Right cardiac atrium (tissue), 5 donors: ENCODE results near the gene GPR152. TPM values are rescaled to one million over a fixed set of nuclear protein-coding genes. Genes with fewer than 3 reads are reported as not detected.

Experiments
- ATAC-seq, 2 donors: fragments of 200-7000 bp; cut with Tn5 transposase; one replicate each; pipeline versions ENCODE4 v1.8.0 to v1.9.1; 2020; ENCODE audit warnings: moderate library complexity in 2 of 2, mild to moderate bottlenecking in 1 of 2
- DNase-seq, 3 donors: peaks; one replicate each; pipeline ENCODE4 v3.0.0-alpha.2; 2020
- H3K27ac ChIP-seq: one replicate; pipeline ENCODE4 v1.5.1; 2013; ENCODE audit warnings: mild to moderate bottlenecking, low read length, control low read depth, moderate library complexity
- H3K27me3 ChIP-seq: one replicate; pipeline ENCODE4 v1.6.1; 2013; ENCODE audit not compliant: control insufficient read depth, insufficient read depth
- H3K4me1 ChIP-seq: one replicate; pipeline ENCODE4 v1.6.1; 2013; ENCODE audit warnings: low read length; ENCODE audit not compliant: control insufficient read depth, insufficient read depth
- H3K4me3 ChIP-seq: one replicate; pipeline ENCODE4 v1.5.1; 2013; ENCODE audit warnings: low read length, control low read depth
- H3K9me3 ChIP-seq: one replicate; pipeline ENCODE4 v1.6.1; 2013; ENCODE audit warnings: low read length; ENCODE audit not compliant: control insufficient read depth
- WGBS: extraction: QIAGEN DNeasy Blood & Tissue Kit; methylation state at CpG from one replicate; pipeline ENCODE4 v1.1.7; 2013; 5-methylcytosine and 5-hydroxymethylcytosine counted together
- intact Hi-C, 4 donors: fragments of 100-400 bp; cut with DNase I; formaldehyde crosslinking; loops; one replicate each; pipeline versions ENCODE4 v1.11.0 to v1.14.0; 2022 to 2023
- polyA plus RNA-seq: library from polyadenylated mRNA; stranded (reverse); fragments of 200-250 nt; gene quantifications from one replicate; pipeline ENCODE4 v1.2.3, GENCODE V29; 2013
- total RNA-seq, 4 donors: library from RNA; stranded (reverse); fragmentation: NEBNext Ultra II Directional; extraction: Animal tissue kit (Norgen Biotek cat#: 25700); gene quantifications; one replicate each; pipeline ENCODE4 v1.2.1, GENCODE V29; 2021
- donor health status: healthy with polysubstance abuse.
- donor health status: DM: no; HTN: yes; CAD: no.
- donor health status: DM: no; HTN: no; CAD: no.
- donor health status: DM: no; HTN: yes; CAD: no; lungs with severe emphysema.
- donor health status: DM: yes; HTN: yes; CAD: no.

Gene GPR152
- total and polyA plus RNA-seq, 5 donors: not detected

GRCh38 chr11:67412495-67413179, 39.9 kb downstream of the GPR152 start:
- Histone ChIP-seq H3K27me3 (no peaks in the 10 kb centered on the region), H3K4me3 (no peak overlapping the region), H3K4me1 (peaks cover 3% of the 10 kb centered on the region), H3K9me3 (no peaks in the 10 kb centered on the region), H3K27ac (no peak overlapping the region)
- DNase-seq (no peak), ATAC-seq (no peak)
- intact Hi-C loops: loop anchor here in 1 of 4 donors (10.0 kb wide), 1 partner anchor 52 kb away; the partner anchor contains the start of gene TMEM134
- 74% methylated on average over 9 of the region's 9 CpGs for WGBS

- no peak overlapping the region for H3K4me3 ChIP-seq
- H3K27ac ChIP-seq: no peak overlapping the region
- peaks cover 3% of the 10 kb centered on the region for H3K4me1 ChIP-seq
- no peaks in the 10 kb centered on the region for H3K9me3 ChIP-seq
- WGBS: 53% methylated on average over 7 of the region's 7 CpGs
- no peaks in the 10 kb centered on the region for H3K27me3 ChIP-seq
- DNase-seq: no peak
- ATAC-seq: no peak
- intact Hi-C loops: loop anchor here in 1 of 4 donors (10.0 kb wide), 1 partner anchor 53 kb away; the partner anchor contains the start of gene TMEM134
These were observed 40.8 kb downstream of the GPR152 start for GRCh38 chr11:67411785-67412152.

- ATAC-seq (no peak), DNase-seq (no peak)
- 76% methylated on average over 17 of the region's 17 CpGs for WGBS
- H3K4me3 ChIP-seq: no peak overlapping the region
- no peaks in the 10 kb centered on the region for H3K9me3 ChIP-seq
- no peaks in the 10 kb centered on the region for H3K27me3 ChIP-seq
- no peak overlapping the region for H3K27ac ChIP-seq
- no peaks in the 10 kb centered on the region for H3K4me1 ChIP-seq
- intact Hi-C loops: loop anchor here in 1 of 4 donors (10.0 kb wide), 1 partner anchor 54 kb away; the partner anchor contains the start of gene TMEM134
These were observed 41.3 kb downstream of the GPR152 start for GRCh38 chr11:67410984-67411784.

GRCh38 chr11:67410369-67410831, 42.1 kb downstream of the GPR152 start:
- Histone ChIP-seq H3K4me3 (no peak overlapping the region), H3K4me1 (no peaks in the 10 kb centered on the region), H3K27ac (no peak overlapping the region), H3K9me3 (no peaks in the 10 kb centered on the region), H3K27me3 (no peaks in the 10 kb centered on the region)
- ATAC-seq (no peak), DNase-seq (no peak)
- intact Hi-C loops: loop anchor here in 1 of 4 donors (10.0 kb wide), 1 partner anchor 54 kb away; the partner anchor contains the start of gene TMEM134
- 68% methylated on average over 15 of the region's 15 CpGs for WGBS

- DNase-seq (peak in 1 of 3 donors; percentile 51), ATAC-seq (no peak)
- Histone ChIP-seq H3K27me3 (no peaks in the 10 kb centered on the region), H3K9me3 (no peaks in the 10 kb centered on the region), H3K4me3 (no peak overlapping the region), H3K27ac (no peak overlapping the region), H3K4me1 (no peaks in the 10 kb centered on the region)
- intact Hi-C loops: loop anchor here in 2 of 4 donors (10.0 kb wide), 2 partner anchors 55 to 95 kb away; partner anchors contain the start of genes CDK2AP2 (in 1 of the 2), PITPNM1 (in 1 of the 2) and TMEM134 (in 1 of the 2)
- 32% methylated on average over 13 of the region's 13 CpGs for WGBS
These were observed 42.7 kb downstream of the GPR152 start for GRCh38 chr11:67409781-67410368.

GRCh38 chr11:67409261-67409666, 43.3 kb downstream of the GPR152 start:
- DNase-seq (no peak), ATAC-seq (no peak)
- Histone ChIP-seq H3K4me3 (no peak overlapping the region), H3K27ac (no peak overlapping the region), H3K4me1 (no peaks in the 10 kb centered on the region), H3K9me3 (no peaks in the 10 kb centered on the region), H3K27me3 (no peaks in the 10 kb centered on the region)
- 59% methylated on average over 24 of the region's 24 CpGs for WGBS
- intact Hi-C loops: loop anchor here in 1 of 4 donors (10.0 kb wide), 1 partner anchor 96 kb away; the partner anchor contains the start of genes CDK2AP2 and PITPNM1

- ATAC-seq: no peak
- intact Hi-C loops: loop anchor here in 1 of 4 donors (10.0 kb wide), 1 partner anchor 96 kb away; the partner anchor contains the start of genes CDK2AP2 and PITPNM1
- H3K9me3 ChIP-seq: no peaks in the 10 kb centered on the region
- no peak for DNase-seq
- no peak overlapping the region for H3K27ac ChIP-seq
- no peaks in the 10 kb centered on the region for H3K27me3 ChIP-seq
- no peak overlapping the region for H3K4me3 ChIP-seq
- no peaks in the 10 kb centered on the region for H3K4me1 ChIP-seq
- WGBS: 76% methylated on average over 18 of the region's 18 CpGs
These were observed 43.9 kb downstream of the GPR152 start for GRCh38 chr11:67408437-67409200.

GRCh38 chr11:67407688-67408163, 44.8 kb downstream of the GPR152 start:
- H3K27ac ChIP-seq: no peak overlapping the region
- 64% methylated on average over 12 of the region's 12 CpGs for WGBS
- H3K9me3 ChIP-seq: no peaks in the 10 kb centered on the region
- H3K27me3 ChIP-seq: no peaks in the 10 kb centered on the region
- intact Hi-C loops: loop anchor here in 1 of 4 donors (10.0 kb wide), 1 partner anchor 97 kb away; the partner anchor contains the start of genes CDK2AP2 and PITPNM1
- ATAC-seq: no peak
- H3K4me1 ChIP-seq: no peaks in the 10 kb centered on the region
- no peak overlapping the region for H3K4me3 ChIP-seq
- DNase-seq: no peak

GRCh38 chr11:67406969-67407687, 45.4 kb downstream of the GPR152 start:
- Histone ChIP-seq H3K4me1 (no peaks in the 10 kb centered on the region), H3K9me3 (no peaks in the 10 kb centered on the region), H3K27me3 (no peaks in the 10 kb centered on the region), H3K4me3 (no peak overlapping the region), H3K27ac (no peak overlapping the region)
- intact Hi-C loops: loop anchor here in 1 of 4 donors (10.0 kb wide), 1 partner anchor 98 kb away; the partner anchor contains the start of genes CDK2AP2 and PITPNM1
- WGBS: 45% methylated on average over 12 of the region's 12 CpGs
- ATAC-seq (peak; percentile 4 to 30), DNase-seq (peak in 1 of 3 donors; percentile 77)
